ENCODE results near the gene EML3.

DNA sequence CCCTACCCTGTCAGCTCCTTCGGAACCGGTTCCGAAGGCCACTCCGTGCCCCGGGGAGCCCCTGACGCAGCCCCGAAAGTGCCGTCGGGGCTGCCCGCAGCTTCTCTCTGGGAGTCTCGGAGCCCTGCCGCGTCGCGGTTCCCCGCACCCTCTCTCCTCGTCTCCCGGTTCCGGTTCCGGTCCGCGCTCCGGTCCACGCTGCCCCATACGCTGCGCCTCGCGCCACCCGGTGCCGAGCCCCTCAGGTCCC is 11.5 kb downstream of the EML3 start:
- TF ChIP-seq, protein P1, sequence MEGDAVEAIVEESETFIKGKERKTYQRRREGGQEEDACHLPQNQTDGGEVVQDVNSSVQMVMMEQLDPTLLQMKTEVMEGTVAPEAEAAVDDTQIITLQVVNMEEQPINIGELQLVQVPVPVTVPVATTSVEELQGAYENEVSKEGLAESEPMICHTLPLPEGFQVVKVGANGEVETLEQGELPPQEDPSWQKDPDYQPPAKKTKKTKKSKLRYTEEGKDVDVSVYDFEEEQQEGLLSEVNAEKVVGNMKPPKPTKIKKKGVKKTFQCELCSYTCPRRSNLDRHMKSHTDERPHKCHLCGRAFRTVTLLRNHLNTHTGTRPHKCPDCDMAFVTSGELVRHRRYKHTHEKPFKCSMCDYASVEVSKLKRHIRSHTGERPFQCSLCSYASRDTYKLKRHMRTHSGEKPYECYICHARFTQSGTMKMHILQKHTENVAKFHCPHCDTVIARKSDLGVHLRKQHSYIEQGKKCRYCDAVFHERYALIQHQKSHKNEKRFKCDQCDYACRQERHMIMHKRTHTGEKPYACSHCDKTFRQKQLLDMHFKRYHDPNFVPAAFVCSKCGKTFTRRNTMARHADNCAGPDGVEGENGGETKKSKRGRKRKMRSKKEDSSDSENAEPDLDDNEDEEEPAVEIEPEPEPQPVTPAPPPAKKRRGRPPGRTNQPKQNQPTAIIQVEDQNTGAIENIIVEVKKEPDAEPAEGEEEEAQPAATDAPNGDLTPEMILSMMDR (IDR thresholded peaks at IDR 0.05) = no peak
- no peak for TF ChIP-seq POLR2A (IDR thresholded peaks at IDR 0.05)

Data from lower leg skin (tissue), 3 donors.